Measurements from ENCODE around the gene AGBL3. TPM values are rescaled to one million over a fixed set of nuclear protein-coding genes. Genes with fewer than 3 reads are reported as not detected.

The AGBL3 gene
- total RNA-seq, 1 donor from 2014 or later = 4.2 TPM

DNA sequence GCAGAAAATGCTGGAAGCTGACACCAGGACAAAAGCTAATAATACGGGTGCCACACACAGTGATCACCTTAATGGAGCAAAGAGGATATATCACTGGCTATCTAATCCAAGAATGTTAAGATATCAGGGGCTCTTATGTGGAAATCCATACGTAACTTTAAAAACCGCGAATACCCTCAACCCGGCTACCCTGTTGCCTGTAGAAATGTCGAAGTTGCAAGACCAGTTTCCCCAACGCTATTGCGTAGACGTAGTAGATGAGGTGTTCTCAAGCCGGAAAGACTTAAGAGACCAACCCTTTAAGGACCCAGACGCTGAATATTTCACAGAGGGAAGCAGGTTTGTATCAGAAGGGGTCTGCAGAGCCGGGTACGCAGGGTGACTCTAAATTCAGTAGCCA, 192.1 kb downstream of the AGBL3 start:
- no peak overlapping the region for H3K9ac ChIP-seq (ENCODE audit: low read depth in 1 of 3, low read length in 3 of 3)
- peaks cover 3 to 9% (median 9%) of the 10 kb centered on the region in 3 donors for H3K9me3 ChIP-seq (ENCODE audit: control insufficient read depth in 3 of 3, low read length in 3 of 3)
- no peaks in the 10 kb centered on the region for H3K27me3 ChIP-seq (ENCODE audit: control insufficient read depth in 3 of 3, insufficient read depth in 3 of 3, low read length in 3 of 3)
- peaks cover 26 to 59% (median 26%) of the 10 kb centered on the region in 3 donors for H3K36me3 ChIP-seq (ENCODE audit: control insufficient read depth in 3 of 3, insufficient read depth in 3 of 3, low read length in 3 of 3)
- H3K4me1 ChIP-seq (ENCODE audit: control insufficient read depth in 3 of 3, insufficient read depth in 3 of 3, low read length in 3 of 3) = peaks cover 0 to 3% (median 0%) of the 10 kb centered on the region in 3 donors
- no peak overlapping the region for H3K27ac ChIP-seq (ENCODE audit: low read depth, low read length)
- no peak overlapping the region for H3K4me3 ChIP-seq (ENCODE audit: low read length in 3 of 3)

DNA sequence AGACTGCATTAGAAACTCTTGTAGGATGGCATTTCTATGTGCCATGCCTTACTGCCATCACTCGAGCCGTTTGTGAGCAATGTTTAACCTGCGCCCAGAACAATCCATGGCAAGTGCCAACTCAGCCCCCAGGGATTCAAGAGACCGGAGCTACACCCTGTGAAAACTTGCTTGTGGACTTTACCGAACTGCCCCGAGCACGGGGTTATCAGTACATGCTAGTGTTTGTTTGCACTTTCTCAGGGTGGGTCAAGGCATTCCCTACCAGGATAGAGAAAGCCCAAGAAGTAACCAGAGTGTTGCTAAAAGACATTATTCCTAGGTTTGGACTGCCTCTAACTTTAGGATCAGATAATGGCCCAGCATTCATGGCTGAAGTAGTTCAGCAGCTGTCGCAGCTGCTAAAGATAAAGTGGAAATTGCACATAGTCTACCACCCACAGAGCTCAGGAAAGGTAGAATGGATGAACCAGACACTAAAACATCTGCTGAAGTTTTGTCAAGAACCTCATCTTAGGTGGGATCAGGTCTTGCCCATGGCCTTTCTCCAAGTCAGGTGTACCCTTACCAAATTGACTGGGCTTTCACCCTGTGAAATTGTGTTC, 193.1 kb downstream of the AGBL3 start:
- peaks cover 0 to 3% (median 0%) of the 10 kb centered on the region in 3 donors for H3K4me1 ChIP-seq (ENCODE audit: control insufficient read depth in 3 of 3, insufficient read depth in 3 of 3, low read length in 3 of 3)
- H3K27ac ChIP-seq (ENCODE audit: low read depth, low read length) = no peak overlapping the region
- H3K27me3 ChIP-seq (ENCODE audit: control insufficient read depth in 3 of 3, insufficient read depth in 3 of 3, low read length in 3 of 3) = no peaks in the 10 kb centered on the region
- no peak overlapping the region for H3K4me3 ChIP-seq (ENCODE audit: low read length in 3 of 3)
- peaks cover 33 to 65% (median 36%) of the 10 kb centered on the region in 3 donors for H3K36me3 ChIP-seq (ENCODE audit: control insufficient read depth in 3 of 3, insufficient read depth in 3 of 3, low read length in 3 of 3)
- H3K9me3 ChIP-seq (ENCODE audit: control insufficient read depth in 3 of 3, low read length in 3 of 3) = peaks cover 3 to 9% (median 9%) of the 10 kb centered on the region in 3 donors
- H3K9ac ChIP-seq (ENCODE audit: low read depth in 1 of 3, low read length in 3 of 3) = no peak overlapping the region

DNA sequence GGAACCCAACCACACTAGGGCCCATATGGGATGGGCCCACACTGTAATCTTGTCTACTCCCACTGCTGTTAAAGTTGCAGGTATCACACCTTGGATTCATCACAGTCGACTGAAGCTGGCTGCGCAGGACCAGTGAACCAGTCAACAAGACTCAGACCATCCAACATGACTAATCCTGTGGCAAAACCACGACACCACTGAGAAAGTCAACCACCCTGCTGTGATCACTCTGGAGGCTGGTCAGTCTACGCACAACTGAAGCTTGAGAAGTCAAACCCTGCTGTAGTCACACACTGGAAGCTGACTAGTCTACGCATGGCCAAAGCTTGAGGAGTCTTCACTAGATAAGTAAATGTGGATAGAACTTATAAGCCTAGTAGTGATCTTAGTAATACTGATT, 193.8 kb downstream of the AGBL3 start:
- Histone ChIP-seq H3K36me3 (ENCODE audit: control insufficient read depth in 3 of 3, insufficient read depth in 3 of 3, low read length in 3 of 3) (peaks cover 36 to 71% (median 40%) of the 10 kb centered on the region in 3 donors), H3K9me3 (ENCODE audit: control insufficient read depth in 3 of 3, low read length in 3 of 3) (peaks cover 3 to 9% (median 9%) of the 10 kb centered on the region in 3 donors), H3K4me1 (ENCODE audit: control insufficient read depth in 3 of 3, insufficient read depth in 3 of 3, low read length in 3 of 3) (peaks cover 0 to 3% (median 0%) of the 10 kb centered on the region in 3 donors)

DNA sequence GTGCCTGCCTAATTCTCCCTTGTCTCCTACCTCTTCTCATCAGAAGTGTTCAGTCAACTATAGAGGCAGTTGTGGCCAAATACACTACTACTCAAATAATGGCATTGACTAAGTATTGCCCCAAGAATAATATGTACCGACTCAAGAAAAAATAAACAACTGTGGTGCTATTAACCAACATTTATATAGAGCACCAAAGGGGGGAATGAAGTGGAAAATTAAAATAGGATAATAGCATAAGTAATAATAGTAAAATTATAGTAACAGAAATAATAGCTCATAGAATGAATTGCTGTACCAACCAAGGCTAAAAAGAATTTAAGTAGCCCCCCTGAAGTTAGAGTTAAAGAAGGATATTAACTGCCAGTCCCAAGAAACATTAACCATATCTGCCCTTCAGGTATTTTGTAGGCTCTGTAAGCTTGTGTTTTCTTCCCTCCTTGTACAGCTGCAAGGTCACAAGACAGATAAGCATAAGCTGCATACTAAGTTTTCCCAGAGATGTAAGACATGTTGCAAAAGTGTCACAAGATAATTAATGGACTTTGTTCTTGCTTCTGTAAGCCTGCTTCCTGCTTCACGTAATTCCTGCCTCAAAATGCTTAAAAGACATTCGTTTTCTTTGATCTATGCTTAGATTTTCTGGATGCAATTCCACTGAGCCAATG, 195.1 kb downstream of the AGBL3 start:
- Histone ChIP-seq H3K36me3 (ENCODE audit: control insufficient read depth in 3 of 3, insufficient read depth in 3 of 3, low read length in 3 of 3) (peaks cover 47 to 80% (median 52%) of the 10 kb centered on the region in 3 donors), H3K27ac (ENCODE audit: low read depth, low read length) (no peak overlapping the region), H3K27me3 (ENCODE audit: control insufficient read depth in 3 of 3, insufficient read depth in 3 of 3, low read length in 3 of 3) (no peaks in the 10 kb centered on the region), H3K9me3 (ENCODE audit: control insufficient read depth in 3 of 3, low read length in 3 of 3) (peaks cover 3 to 9% (median 9%) of the 10 kb centered on the region in 3 donors), H3K4me3 (ENCODE audit: low read length in 3 of 3) (no peak overlapping the region), H3K4me1 (ENCODE audit: control insufficient read depth in 3 of 3, insufficient read depth in 3 of 3, low read length in 3 of 3) (peaks cover 0 to 2% (median 0%) of the 10 kb centered on the region in 3 donors), H3K9ac (ENCODE audit: low read depth in 1 of 3, low read length in 3 of 3) (no peak overlapping the region)

More for the DNA sequence above, 193.8 kb downstream of the AGBL3 start:
- Histone ChIP-seq H3K27me3 (ENCODE audit: control insufficient read depth in 3 of 3, insufficient read depth in 3 of 3, low read length in 3 of 3) (no peaks in the 10 kb centered on the region), H3K27ac (ENCODE audit: low read depth, low read length) (no peak overlapping the region), H3K9ac (ENCODE audit: low read depth in 1 of 3, low read length in 3 of 3) (no peak overlapping the region), H3K4me3 (ENCODE audit: low read length in 3 of 3) (no peak overlapping the region)

DNA sequence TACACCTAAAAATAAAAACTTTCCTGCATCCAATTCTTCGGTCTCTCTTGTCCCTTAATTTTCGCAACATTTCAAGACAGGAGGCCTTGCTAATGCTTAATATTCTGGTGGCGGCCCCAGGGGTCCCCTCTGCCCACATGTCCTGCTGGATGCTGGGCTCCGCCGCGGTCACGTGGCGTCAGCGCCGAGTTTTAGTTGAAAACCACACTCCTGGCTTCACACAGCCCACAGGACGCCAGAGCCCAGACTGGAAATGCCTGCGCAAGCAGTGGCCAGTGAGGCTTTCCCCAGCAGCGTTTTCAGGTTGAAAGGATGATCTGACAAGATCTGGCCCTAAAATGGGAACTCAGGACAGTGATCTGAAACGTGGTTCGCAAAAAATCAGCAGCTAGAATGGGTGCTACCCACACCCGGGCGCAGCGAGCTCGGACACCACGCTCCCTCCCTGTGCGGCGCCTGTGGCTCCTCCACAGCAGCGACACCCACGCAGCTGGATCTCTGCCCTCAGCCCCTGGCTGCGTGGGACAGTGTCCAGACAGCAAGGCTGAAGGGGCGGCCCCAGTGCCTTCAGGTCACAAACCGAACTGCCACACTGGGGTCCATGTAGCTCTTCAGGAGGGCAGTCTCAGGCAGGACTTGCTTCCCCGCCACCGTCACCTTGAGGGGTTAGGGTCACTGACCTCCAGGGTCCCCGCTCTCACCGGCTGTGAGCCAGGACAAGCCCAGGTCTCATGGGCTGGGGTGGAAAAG, 195.8 kb downstream of the AGBL3 start:
- Histone ChIP-seq H3K27me3 (ENCODE audit: control insufficient read depth in 3 of 3, insufficient read depth in 3 of 3, low read length in 3 of 3) (no peaks in the 10 kb centered on the region), H3K27ac (ENCODE audit: low read depth, low read length) (no peak overlapping the region), H3K4me3 (ENCODE audit: low read length in 3 of 3) (no peak overlapping the region), H3K9ac (ENCODE audit: low read depth in 1 of 3, low read length in 3 of 3) (no peak overlapping the region), H3K9me3 (ENCODE audit: control insufficient read depth in 3 of 3, low read length in 3 of 3) (peaks cover 3 to 9% (median 9%) of the 10 kb centered on the region in 3 donors), H3K4me1 (ENCODE audit: control insufficient read depth in 3 of 3, insufficient read depth in 3 of 3, low read length in 3 of 3) (no peaks in the 10 kb centered on the region), H3K36me3 (ENCODE audit: control insufficient read depth in 3 of 3, insufficient read depth in 3 of 3, low read length in 3 of 3) (peaks cover 51 to 81% (median 59%) of the 10 kb centered on the region in 3 donors)

DNA sequence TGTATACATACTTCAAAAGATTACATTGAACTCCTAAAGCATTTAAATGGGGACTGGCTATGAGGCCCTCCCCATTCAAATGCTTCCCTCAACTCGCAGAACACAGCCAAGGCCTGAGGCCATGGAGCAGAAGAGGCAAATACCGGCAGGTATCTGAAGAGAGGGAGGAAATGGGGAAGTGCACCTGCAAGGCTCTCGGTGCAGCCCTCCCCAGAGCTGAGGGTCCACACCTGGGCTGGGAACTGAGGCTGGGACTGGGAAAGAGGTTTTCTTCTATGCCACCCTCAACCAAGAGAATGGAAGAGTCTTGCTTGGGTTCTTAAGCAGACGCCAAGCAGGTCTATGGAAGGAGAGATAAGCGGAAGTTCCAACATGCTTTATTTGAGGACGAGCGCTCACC, 197.2 kb downstream of the AGBL3 start:
- H3K36me3 ChIP-seq (ENCODE audit: control insufficient read depth in 3 of 3, insufficient read depth in 3 of 3, low read length in 3 of 3) = peaks cover 58 to 84% (median 70%) of the 10 kb centered on the region in 3 donors

DNA sequence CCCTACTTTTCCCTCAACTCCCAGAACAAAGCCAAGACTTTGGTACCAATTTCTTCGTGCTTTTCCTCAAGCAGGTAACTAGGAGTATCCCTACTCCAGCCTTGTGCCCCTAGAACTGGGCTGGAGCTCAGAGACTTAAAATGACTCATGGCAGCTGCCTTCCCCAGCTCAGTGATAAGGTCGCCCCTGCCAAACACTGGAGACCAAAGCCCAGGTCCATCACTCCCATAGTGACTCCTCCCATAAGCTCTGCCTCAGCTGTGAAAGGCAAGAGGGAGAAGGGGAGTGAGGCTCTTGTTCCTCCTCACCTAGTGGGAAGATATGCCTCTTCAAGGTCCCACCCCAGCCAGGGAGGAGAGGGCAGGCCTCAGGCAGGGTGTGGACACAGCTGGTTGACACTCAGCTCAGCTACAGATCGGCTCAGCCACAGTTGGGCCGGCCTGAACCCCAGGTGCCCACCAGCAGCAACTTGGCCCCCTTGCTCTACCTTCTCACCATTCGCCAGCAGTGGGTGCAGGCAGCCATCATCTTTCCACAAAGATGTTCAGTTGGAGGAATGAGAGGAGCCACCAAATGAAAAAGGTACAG, 198.0 kb downstream of the AGBL3 start:
- peaks cover 3 to 9% (median 9%) of the 10 kb centered on the region in 3 donors for H3K9me3 ChIP-seq (ENCODE audit: control insufficient read depth in 3 of 3, low read length in 3 of 3)
- H3K9ac ChIP-seq (ENCODE audit: low read depth in 1 of 3, low read length in 3 of 3) = no peak overlapping the region
- no peak overlapping the region for H3K4me3 ChIP-seq (ENCODE audit: low read length in 3 of 3)
- peaks cover 0 to 3% (median 3%) of the 10 kb centered on the region in 3 donors for H3K4me1 ChIP-seq (ENCODE audit: control insufficient read depth in 3 of 3, insufficient read depth in 3 of 3, low read length in 3 of 3)
- peaks cover 63 to 93% (median 79%) of the 10 kb centered on the region in 3 donors for H3K36me3 ChIP-seq (ENCODE audit: control insufficient read depth in 3 of 3, insufficient read depth in 3 of 3, low read length in 3 of 3)
- H3K27me3 ChIP-seq (ENCODE audit: control insufficient read depth in 3 of 3, insufficient read depth in 3 of 3, low read length in 3 of 3) = no peaks in the 10 kb centered on the region
- H3K27ac ChIP-seq (ENCODE audit: low read depth, low read length) = no peak overlapping the region

More for the DNA sequence above, 197.2 kb downstream of the AGBL3 start:
- Histone ChIP-seq H3K9ac (ENCODE audit: low read depth in 1 of 3, low read length in 3 of 3) (no peak overlapping the region), H3K4me3 (ENCODE audit: low read length in 3 of 3) (no peak overlapping the region), H3K27me3 (ENCODE audit: control insufficient read depth in 3 of 3, insufficient read depth in 3 of 3, low read length in 3 of 3) (no peaks in the 10 kb centered on the region), H3K27ac (ENCODE audit: low read depth, low read length) (no peak overlapping the region), H3K4me1 (ENCODE audit: control insufficient read depth in 3 of 3, insufficient read depth in 3 of 3, low read length in 3 of 3) (no peaks in the 10 kb centered on the region), H3K9me3 (ENCODE audit: control insufficient read depth in 3 of 3, low read length in 3 of 3) (peaks cover 3 to 9% (median 9%) of the 10 kb centered on the region in 3 donors)

Other genes starting within 250 kb of the AGBL3 start
- gene CALD1, start 206.9 kb upstream of the AGBL3 start, total RNA-seq = 89.8 TPM
- gene TMEM140, start 161.6 kb downstream of the AGBL3 start, total RNA-seq = 1.6 TPM
- gene CYREN, start 184.2 kb downstream of the AGBL3 start, total RNA-seq = 20.4 TPM
- gene WDR91, start 225.0 kb downstream of the AGBL3 start, total RNA-seq = 6.8 TPM
- gene STRA8, start 247.3 kb downstream of the AGBL3 start, total RNA-seq = not detected